B cell (primary cell): ENCODE data around the gene CCL24. TPM values are rescaled to one million over a fixed set of nuclear protein-coding genes. Genes with fewer than 3 reads are reported as not detected.
A peak's percentile ranks its signal among the peaks of the same experiment; 100 is the strongest.
"Not testable (repeated sequence)": the region's sequence is repeated elsewhere in the genome, so short reads cannot be mapped to it uniquely, and the experiment has no call there.

Source experiments
- ATAC-seq: fragments of 200-7000 bp; cut with Tn5 transposase; one replicate; pipeline ENCODE4 v1.10.0; 2021; ENCODE audit warnings: low read depth, mild to moderate bottlenecking, moderate number of reproducible peaks, moderate library complexity
- CTCF ChIA-PET: fragments of 350-600 bp; sonication (Branson Sonifier 250); formaldehyde crosslinking; loops from one replicate; lab custom pipeline; 2021; ENCODE audit warnings: antibody characterized with exemption, inconsistent platforms; lab: Charles Lee
- POLR2A ChIA-PET: fragments of 350-600 bp; sonication (Branson Sonifier 250); formaldehyde crosslinking; loops from one replicate; lab custom pipeline; 2021; ENCODE audit warnings: antibody characterized with exemption; lab: Charles Lee
- DNase-seq: peaks from one replicate; pipeline ENCODE4 v3.0.0; 2013
- H2AFZ ChIP-seq: 2 replicates; pipeline ENCODE4 v1.6.1; 2012; ENCODE audit warnings: mild to moderate bottlenecking, low read depth, low read length; ENCODE audit not compliant: insufficient read depth, poor library complexity, severe bottlenecking
- H3K27ac ChIP-seq, 2 donors: 1 replicate in 1 of 2; 2 replicates in 1 of 2; pipeline ENCODE4 v1.5.1; 2012 to 2013; ENCODE audit warnings: low read length in 2 of 2, mild to moderate bottlenecking in 2 of 2, moderate library complexity in 1 of 2
- H3K27me3 ChIP-seq, 4 experiments: fragments of 200-600 bp in 1 of 4; sonication (generic) in 1 of 4; replicated peaks in 1 of 4; 1 replicate in 2 of 4; 2 replicates in 2 of 4; pipeline versions ENCODE4 v1.6.1 to v1.7.0; 2013 to 2016; ENCODE audit warnings: low read length in 3 of 4, mild to moderate bottlenecking in 2 of 4, mixed read lengths in 1 of 4, moderate library complexity in 1 of 4; ENCODE audit not compliant: insufficient read depth in 4 of 4, control insufficient read depth in 3 of 4; ENCODE audit errors: control extremely low read depth in 1 of 4
- H3K36me3 ChIP-seq, 2 experiments: replicated peaks in 1 of 2; 1 replicate in 1 of 2; 2 replicates in 1 of 2; pipeline versions ENCODE4 v1.6.1 to v1.7.1; 2013; ENCODE audit warnings: low read length in 1 of 2; ENCODE audit not compliant: insufficient read depth in 2 of 2, control insufficient read depth in 1 of 2; ENCODE audit errors: control extremely low read depth in 1 of 2, extremely low read depth in 1 of 2
- H3K4me1 ChIP-seq, 2 donors: fragments of 200-600 bp in 1 of 2; sonication (generic) in 1 of 2; 1 replicate in 1 of 2; 2 replicates in 1 of 2; pipeline versions ENCODE4 v1.5.1 to v1.6.1; 2013 to 2017; ENCODE audit warnings: low read length in 2 of 2; ENCODE audit not compliant: control insufficient read depth in 2 of 2, insufficient read depth in 2 of 2
- H3K4me2 ChIP-seq: replicated peaks from 2 replicates; pipeline ENCODE3; 2012; ENCODE audit warnings: mild to moderate bottlenecking, low read depth, low read length; ENCODE audit not compliant: poor library complexity, severe bottlenecking
- H3K4me3 ChIP-seq, 5 experiments: fragments of 200-600 bp in 1 of 5; sonication (generic) in 1 of 5; 1 replicate in 3 of 5; 2 replicates in 2 of 5; pipeline versions ENCODE4 v1.5.1 to v1.7.0; 2011 to 2016; ENCODE audit warnings: low read length in 4 of 5, mild to moderate bottlenecking in 4 of 5, low read depth in 2 of 5, control low read depth in 1 of 5, moderate library complexity in 1 of 5; ENCODE audit not compliant: insufficient read depth in 1 of 5; ENCODE audit errors: control extremely low read depth in 1 of 5, extremely low read depth in 1 of 5
- H3K79me2 ChIP-seq: fragments of 200-600 bp; sonication (generic); one replicate; pipeline ENCODE4 v1.6.0; 2016; ENCODE audit warnings: low read length; ENCODE audit not compliant: control insufficient read depth, insufficient read depth
- H3K9ac ChIP-seq: fragments of 200-600 bp; sonication (generic); 2 replicates; pipeline ENCODE4 v1.6.1; 2017; ENCODE audit warnings: mild to moderate bottlenecking, low read length, moderate library complexity
- H3K9me3 ChIP-seq, 3 donors: one replicate each; pipeline versions ENCODE4 v1.6.1 to v1.7.1; 2013; ENCODE audit warnings: low read length in 2 of 3; ENCODE audit not compliant: control insufficient read depth in 2 of 3, insufficient read depth in 1 of 3; ENCODE audit errors: control extremely low read depth in 1 of 3
- H4K20me1 ChIP-seq: 2 replicates; pipeline ENCODE4 v1.6.0; 2012; ENCODE audit warnings: mild to moderate bottlenecking, low read length; ENCODE audit not compliant: insufficient read depth, control insufficient read depth, poor library complexity, severe bottlenecking
- H3K27ac Mint-ChIP-seq: one replicate; pipeline ENCODE4 v1.8.0; 2021; ENCODE audit warnings: mixed read lengths
- H3K27me3 Mint-ChIP-seq: one replicate; pipeline ENCODE4 v1.8.0; 2021; ENCODE audit warnings: mixed read lengths
- H3K4me1 Mint-ChIP-seq: one replicate; pipeline ENCODE4 v1.8.0; 2021; ENCODE audit warnings: mixed read lengths
- H3K4me3 Mint-ChIP-seq: one replicate; pipeline ENCODE4 v1.8.0; 2021; ENCODE audit warnings: mixed read lengths
- H3K9me3 Mint-ChIP-seq: one replicate; pipeline ENCODE4 v1.8.0; 2022; ENCODE audit warnings: mixed read lengths; ENCODE audit not compliant: insufficient read depth
- CTCF ChIP-seq: fragments of 200-600 bp; IDR thresholded peaks from one replicate; pipeline ENCODE4 v1.8.0; 2022; ENCODE audit warnings: antibody characterized with exemption, mild to moderate bottlenecking
- EZH2 ChIP-seq: IDR thresholded peaks from 2 replicates; pipeline ENCODE4 v1.6.1; 2012; ENCODE audit warnings: borderline replicate concordance, low read depth, mild to moderate bottlenecking, moderate library complexity, low read length; ENCODE audit not compliant: insufficient read depth, poor library complexity, severe bottlenecking
- WGBS: methylation state at CpG from one replicate; pipeline ENCODE4 v1.1.5; 2013; ENCODE audit warnings: missing lambda C conversion rate; ENCODE audit not compliant: insufficient coverage; 5-methylcytosine and 5-hydroxymethylcytosine counted together
- intact Hi-C: fragments of 100-400 bp; cut with micrococcal nuclease; formaldehyde crosslinking; loops from one replicate; pipeline ENCODE4 v1.10.0; 2022
- polyA plus RNA-seq: library from polyadenylated mRNA; depleted of rRNA; stranded (reverse); fragments of >200 nt; gene quantifications from 2 replicates; pipeline ENCODE4 v1.2.3, GENCODE V29; 2012
- total RNA-seq, 2 donors: library from RNA; stranded (reverse); fragments of 120-200 nt in 1 of 2; gene quantifications; 1 replicate in 1 of 2; 2 replicates in 1 of 2; pipeline versions ENCODE4 v1.2.3 to v1.2.4, GENCODE V29; 2013 to 2022

The CCL24 gene
- total and polyA plus RNA-seq, 2 donors (not counting 1 experiment from before 2014, with no cell fraction given) = not detected

GRCh38 chr7:75858410-75858809 lies 44.8 kb upstream of the CCL24 start:
- DNase-seq = no peak
- Mint-ChIP-seq H3K27me3 (peaks cover 6% of the 10 kb centered on the region), H3K4me3 (no peak overlapping the region), H3K9me3 (no peaks in the 10 kb centered on the region), H3K4me1 (no peaks in the 10 kb centered on the region), H3K27ac (no peak overlapping the region)
- POLR2A ChIA-PET = no interaction called here
- Histone ChIP-seq H3K27ac (no peak overlapping the region), H3K9me3 (peaks cover 0 to 3% (median 0%) of the 10 kb centered on the region in 3 donors), H3K4me1 (no peaks in the 10 kb centered on the region), H3K4me2 (no peak overlapping the region), H3K27me3 (peaks cover 0 to 2% (median 0%) of the 10 kb centered on the region in 4 experiments), H3K79me2 (no peaks in the 10 kb centered on the region), H3K4me3 (no peak overlapping the region), H4K20me1 (no peaks in the 10 kb centered on the region), H3K9ac (no peak overlapping the region), H2AFZ (no peak overlapping the region), H3K36me3 (no peaks in the 10 kb centered on the region)
- intact Hi-C loops = no loop called here
- TF ChIP-seq CTCF (peak; percentile 30), EZH2 (no peak)
- no peak for ATAC-seq
- CTCF ChIA-PET = no interaction called here

GRCh38 chr7:75856536-75856935 lies 42.9 kb upstream of the CCL24 start:
- H3K27me3 ChIP-seq = no peaks in the 10 kb centered on the region
- no peak for TF ChIP-seq EZH2
- no peak for TF ChIP-seq CTCF
- no peak overlapping the region for H3K9ac ChIP-seq
- WGBS = no CpG with 5 or more reads among the region's 6 CpGs
- ATAC-seq (no peak), DNase-seq (no peak)
- ChIA-PET CTCF (no interaction called here), POLR2A (no interaction called here)
- H2AFZ ChIP-seq = no peak overlapping the region
- no peak overlapping the region for H3K4me2 ChIP-seq
- H3K4me1 ChIP-seq = no peaks in the 10 kb centered on the region
- H3K4me3 ChIP-seq = no peak overlapping the region
- Mint-ChIP-seq H3K4me1 (no peaks in the 10 kb centered on the region), H3K4me3 (no peak overlapping the region), H3K27ac (no peak overlapping the region), H3K9me3 (no peaks in the 10 kb centered on the region), H3K27me3 (peaks cover 6% of the 10 kb centered on the region)
- H4K20me1 ChIP-seq = no peaks in the 10 kb centered on the region
- no peak overlapping the region for H3K27ac ChIP-seq
- no peaks in the 10 kb centered on the region for H3K79me2 ChIP-seq
- H3K36me3 ChIP-seq = no peaks in the 10 kb centered on the region
- intact Hi-C loops = no loop called here
- H3K9me3 ChIP-seq = peaks cover 0 to 8% (median 0%) of the 10 kb centered on the region in 3 donors

GRCh38 chr7:75854813-75855345 lies 41.3 kb upstream of the CCL24 start:
- H3K4me3 Mint-ChIP-seq, H3K4me3 ChIP-seq, H3K9ac ChIP-seq, H3K27ac Mint-ChIP-seq, H3K27ac ChIP-seq, ATAC-seq, CTCF ChIA-PET, POLR2A ChIA-PET, H3K4me1 Mint-ChIP-seq, H3K9me3 ChIP-seq, intact Hi-C loops, H3K79me2 ChIP-seq, H3K9me3 Mint-ChIP-seq, H4K20me1 ChIP-seq, H3K27me3 ChIP-seq, H3K4me1 ChIP-seq, H2AFZ ChIP-seq, H3K27me3 Mint-ChIP-seq, H3K36me3 ChIP-seq, DNase-seq, H3K4me2 ChIP-seq: not testable (repeated sequence)
- 96% methylated on average over 7 of the region's 10 CpGs for WGBS
